ENCODE data around the gene TTC7B.

TTC7B gene

DNA sequence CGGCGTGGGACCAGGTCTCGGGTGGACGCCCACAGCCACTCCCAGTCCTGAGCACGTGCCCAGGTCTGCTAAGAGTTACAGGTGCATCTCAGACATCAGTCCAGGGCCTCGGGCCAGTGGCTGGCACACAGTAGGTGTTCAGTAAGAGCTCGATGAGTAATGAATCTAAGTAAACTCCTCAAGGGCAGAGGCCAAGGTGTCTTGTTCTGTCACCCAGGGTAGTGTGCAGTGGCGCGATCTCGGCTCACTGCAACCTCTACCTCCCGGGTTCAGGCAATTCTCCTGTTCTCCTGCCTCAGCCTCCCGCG is 11.2 kb downstream of the TTC7B start:
- no peak for DNase-seq

DNA sequence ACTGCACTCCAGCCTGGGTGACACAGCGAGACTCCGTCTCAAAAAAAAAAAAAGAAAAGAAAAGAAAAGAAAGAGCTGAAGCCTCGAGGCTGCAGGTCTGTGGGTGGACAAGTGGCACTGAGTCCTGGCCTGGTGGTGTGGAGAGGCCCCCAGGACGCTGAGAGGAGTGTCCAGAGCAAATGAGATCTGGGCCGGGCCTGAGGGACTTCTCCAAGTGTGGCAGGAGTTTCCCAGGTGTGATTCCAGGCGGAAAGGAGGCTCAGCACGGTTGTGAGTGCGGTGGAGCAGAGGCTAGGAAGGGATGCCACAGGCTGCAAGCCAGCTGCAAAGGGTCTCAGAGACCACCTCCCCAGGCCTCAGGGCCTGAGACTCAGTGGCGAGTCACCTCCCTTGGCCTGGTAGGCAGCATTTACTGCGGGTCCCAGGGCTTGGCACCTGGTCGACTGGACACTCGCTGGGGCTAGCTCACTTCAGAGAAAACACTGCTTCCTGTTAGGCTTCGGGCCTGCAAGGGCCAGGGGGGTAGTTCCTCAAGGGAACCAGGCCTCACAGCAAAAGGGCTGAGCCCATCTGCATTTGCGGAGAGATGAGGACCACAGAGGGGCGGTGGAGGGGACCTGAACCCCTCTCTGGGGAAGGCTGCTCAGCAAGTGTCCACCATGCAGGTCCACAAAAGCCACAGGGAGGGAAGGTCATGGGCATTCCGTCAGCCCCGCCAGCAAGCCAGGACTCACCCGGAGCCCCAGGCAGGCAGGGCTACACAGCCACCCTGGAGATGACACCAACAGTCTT is 11.7 kb downstream of the TTC7B start:
- DNase-seq: no peak

DNA sequence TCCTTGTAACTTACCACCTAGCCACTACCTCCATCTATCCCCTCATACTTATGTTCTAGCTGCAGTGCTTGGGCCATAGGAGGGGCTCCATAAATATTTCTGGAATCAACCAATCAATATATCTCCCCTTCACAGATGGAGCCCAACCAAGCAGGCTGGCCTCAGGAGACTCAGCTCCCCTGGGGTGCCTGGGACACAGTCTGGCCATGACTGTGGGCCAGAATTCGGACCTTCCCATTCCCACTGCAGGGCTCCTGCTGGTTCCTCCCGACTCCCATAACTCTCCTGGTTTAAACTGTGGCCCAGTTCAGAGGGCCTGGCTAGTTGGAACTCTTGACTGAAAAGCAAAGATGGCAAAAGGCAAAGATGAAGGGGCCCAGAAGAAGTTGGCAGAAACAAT is 13.0 kb downstream of the TTC7B start:
- DNase-seq: no peak

- DNase-seq: no peak
Measured at GRCh38 chr14:90799420-90799819, 16.8 kb downstream of the TTC7B start.

DNA sequence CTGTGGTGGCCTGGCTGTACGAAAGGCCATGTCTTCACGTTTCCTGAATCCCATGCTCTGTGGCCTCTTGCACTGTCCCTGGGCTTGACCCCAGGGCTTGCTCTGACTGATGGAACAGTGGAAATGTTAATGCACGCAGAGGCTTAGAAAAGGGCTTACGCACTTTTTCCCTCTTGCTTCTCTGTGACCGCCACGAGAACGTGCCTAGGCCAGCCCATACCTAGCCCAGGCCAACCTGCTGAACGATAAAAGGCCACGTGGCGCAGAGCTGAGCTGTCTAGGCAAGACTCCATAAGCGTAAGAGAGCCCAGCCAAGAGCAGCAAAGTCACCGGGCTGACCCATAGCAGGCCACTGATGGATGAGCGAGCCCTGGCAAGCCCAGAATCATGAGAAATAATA is 18.3 kb downstream of the TTC7B start:
- no peak for DNase-seq

DNA sequence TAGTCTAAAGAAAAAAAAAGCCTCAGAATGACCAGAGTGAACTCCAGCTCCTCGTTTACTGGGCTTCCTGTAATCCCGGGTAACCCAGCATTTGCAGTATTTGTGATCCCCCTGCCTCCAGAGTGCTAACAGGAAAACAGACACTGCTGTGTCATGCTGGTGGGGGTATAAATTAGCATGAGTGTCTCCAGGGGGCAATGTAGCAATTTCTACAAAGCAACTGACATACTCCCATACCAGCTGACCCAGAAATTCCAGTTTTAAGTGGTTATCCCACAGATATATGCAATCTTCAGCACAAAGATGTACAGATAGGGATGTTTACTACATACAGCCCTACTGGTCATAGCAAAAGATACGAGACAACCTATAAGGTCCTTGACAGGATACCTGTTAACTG is 18.8 kb downstream of the TTC7B start:
- no peak for DNase-seq

DNA sequence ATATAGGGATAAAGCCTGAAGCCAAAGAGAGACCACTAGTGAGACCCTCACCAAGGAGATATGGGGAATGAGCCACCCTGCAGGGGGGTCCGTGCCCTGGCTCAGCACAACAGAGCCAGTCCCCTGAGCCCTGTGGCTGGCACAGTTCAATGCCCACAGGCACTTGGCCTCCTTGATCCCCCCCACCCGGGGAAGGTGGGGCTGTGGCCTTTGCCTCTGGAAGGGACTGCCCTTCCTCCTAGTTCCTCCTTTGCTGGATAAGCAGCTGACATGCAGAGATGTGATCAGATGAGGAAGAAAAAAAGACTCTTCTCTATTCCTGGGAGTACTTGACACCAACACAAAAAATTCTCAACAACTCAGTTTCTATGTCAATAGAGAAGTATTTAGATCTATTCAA is 19.9 kb downstream of the TTC7B start:
- no peak for DNase-seq

GRCh38 chr14:90795744-90796143 is 20.5 kb downstream of the TTC7B start:
- DNase-seq: no peak

- DNase-seq: no peak
Measured at GRCh38 chr14:90791486-90791885, 24.7 kb downstream of the TTC7B start.

DNA sequence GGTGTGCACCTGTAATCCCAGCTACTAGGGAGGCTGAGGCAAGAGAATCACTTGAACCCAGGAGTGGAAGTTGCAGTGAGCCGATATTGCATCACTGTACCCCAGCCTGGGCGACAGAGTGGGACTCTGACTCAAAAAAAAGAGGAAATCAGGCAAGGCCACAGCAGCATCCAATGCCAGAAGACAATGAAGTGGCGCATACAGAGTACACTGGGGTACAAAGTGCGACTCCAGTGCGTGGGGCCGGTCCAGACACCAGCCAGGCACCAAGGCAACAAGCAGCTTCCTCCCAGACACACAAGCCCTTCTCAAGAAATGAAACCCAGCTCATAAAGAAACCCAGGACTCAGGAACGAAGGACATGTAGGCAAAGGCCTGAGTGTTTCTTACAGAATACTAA is 28.2 kb downstream of the TTC7B start:
- no peak for DNase-seq

- no peak for DNase-seq
Measured at GRCh38 chr14:90785876-90786450, 30.3 kb downstream of the TTC7B start.

DNA sequence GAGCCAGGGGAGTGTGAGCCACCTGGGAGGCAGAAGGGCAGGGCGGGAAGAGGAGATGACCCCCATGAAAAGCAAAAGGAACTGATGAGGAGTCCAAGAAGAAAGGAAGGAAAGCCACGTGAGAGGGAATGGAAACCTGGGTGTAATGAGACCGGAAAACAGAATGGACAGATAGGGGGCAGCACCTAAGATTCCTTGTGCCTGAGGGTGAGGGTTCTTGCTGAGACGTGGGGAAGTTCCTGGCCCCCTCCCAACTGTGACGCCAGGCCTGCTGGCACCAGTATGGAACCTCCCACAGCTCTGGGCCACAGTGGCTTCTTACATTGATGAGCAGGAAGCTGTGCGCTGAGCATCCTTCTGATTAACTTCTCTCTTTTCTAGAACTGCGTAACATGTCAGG is 30.8 kb downstream of the TTC7B start:
- no peak for DNase-seq

GRCh38 chr14:90784621-90785270 is 31.5 kb downstream of the TTC7B start:
- DNase-seq: no peak

- no peak for DNase-seq
Measured at GRCh38 chr14:90783344-90783743, 32.9 kb downstream of the TTC7B start.

GRCh38 chr14:90782892-90783291 is 33.3 kb downstream of the TTC7B start:
- DNase-seq: no peak

GRCh38 chr14:90781876-90782275 is 34.4 kb downstream of the TTC7B start:
- no peak for DNase-seq

- no peak for DNase-seq
Measured at GRCh38 chr14:90781344-90781761, 34.9 kb downstream of the TTC7B start.

DNA sequence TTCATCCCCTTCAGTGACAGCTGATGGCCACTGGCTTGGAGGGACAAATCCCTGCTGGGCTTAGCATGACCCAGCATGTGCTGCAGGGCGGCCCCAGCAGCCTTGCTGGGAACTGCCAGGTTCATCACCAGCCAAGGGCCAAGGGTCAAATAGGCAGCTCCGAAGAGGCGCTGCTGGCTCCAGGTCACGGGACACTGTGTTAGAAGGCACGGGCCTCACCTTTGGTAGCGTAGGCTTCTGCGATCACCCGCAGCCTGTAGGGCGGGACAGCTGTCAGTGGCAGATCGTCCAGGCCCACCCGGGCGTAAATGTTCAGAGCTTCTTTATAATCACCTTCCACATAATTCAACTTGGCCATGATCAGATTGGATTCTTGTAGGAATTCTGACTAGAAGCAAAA is 35.7 kb downstream of the TTC7B start:
- DNase-seq: no peak

GRCh38 chr14:90778571-90779255 is 37.5 kb downstream of the TTC7B start:
- no peak for DNase-seq

DNA sequence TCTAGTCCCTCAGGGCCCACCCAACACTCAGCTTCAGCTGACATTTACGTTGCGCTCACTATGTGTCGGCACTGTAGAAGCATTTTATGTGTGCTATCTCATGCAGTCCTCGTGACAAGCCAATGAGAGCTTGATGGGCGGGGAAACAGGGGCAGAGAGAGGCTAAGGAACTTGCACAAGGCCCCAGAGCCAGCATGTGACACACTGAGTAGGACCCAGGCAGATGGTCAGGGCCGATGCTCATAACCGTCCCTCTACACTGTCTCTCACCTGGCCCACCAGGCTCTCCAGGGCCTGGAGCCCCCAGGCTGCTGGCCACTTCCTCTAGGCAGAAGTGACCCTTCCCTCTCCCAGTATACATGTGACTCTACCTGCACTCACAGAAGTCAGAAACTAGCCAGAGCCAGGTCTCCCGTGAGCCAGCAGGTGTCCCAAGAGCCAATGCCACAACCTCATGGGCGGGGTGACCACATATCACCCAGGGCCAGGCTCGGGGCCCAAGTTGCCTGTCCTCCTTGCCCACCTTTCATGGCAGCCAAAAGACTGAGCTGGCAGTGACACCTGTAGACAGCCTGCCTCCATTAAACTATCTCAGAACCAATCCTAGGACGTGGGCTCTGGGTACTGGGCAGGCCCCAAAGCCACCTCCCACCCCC is 38.3 kb downstream of the TTC7B start:
- DNase-seq: no peak

DNA sequence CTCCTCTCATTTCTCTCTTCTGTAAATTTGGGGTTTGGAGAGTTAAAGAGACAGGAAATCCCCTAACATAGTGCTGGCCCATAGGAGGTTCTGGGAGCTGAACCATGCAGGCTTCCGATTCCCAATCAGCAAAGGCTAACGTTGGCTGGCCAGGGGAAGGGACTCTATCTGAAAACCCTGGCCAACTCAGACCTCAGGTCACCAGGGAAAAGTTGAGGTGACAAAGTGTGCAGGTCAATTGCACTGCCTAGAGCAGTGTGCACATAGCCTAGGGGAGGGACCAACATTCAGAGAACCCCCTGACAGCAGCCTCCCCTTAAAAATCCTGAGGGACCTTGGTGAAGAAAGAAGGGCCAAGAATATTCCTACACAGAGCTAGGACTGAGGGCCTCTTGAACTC is 38.9 kb downstream of the TTC7B start:
- DNase-seq: no peak

DNA sequence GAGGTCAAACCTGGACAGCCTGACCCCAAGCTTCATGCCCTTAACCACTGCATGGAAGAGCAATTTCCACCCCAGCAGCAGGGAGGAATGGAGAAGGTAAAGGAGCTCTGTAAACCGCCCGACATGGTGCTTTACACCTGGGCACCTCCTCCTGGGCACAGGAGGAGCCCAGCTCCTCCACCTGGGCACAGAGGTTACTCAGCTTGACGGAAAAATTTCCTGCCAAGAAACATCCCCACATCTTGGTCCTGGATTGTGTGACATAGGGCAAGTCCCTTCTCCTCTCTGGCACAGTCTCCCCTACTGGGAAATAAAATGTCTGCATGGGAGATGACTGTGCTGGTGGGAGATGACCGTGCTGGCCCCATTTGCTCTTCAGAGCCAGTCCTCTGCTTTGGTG is 40.8 kb downstream of the TTC7B start:
- DNase-seq: no peak

GRCh38 chr14:90774316-90774715 is 41.9 kb downstream of the TTC7B start:
- DNase-seq: no peak
